ENCODE measurements around the gene TAGLN. TPM values are rescaled to one million over a fixed set of nuclear protein-coding genes. Genes with fewer than 3 reads are reported as not detected.

Gene TAGLN
- total and polyA plus RNA-seq, 2 experiments from 2014 or later = 1,454 to 2,613 TPM

GRCh38 chr11:117238221-117238620 lies 39.1 kb downstream of the TAGLN start:
- Histone ChIP-seq H3K27me3 (replicated peaks; ENCODE audit: insufficient read depth) (no peaks in the 10 kb centered on the region), H3K9me3 (ENCODE audit: low read depth) (no peaks in the 10 kb centered on the region), H3K27ac (peak overlapping the region; percentile 90), H3K4me2 (ENCODE audit: unreplicated experiment) (no peak overlapping the region), H3K9ac (no peak overlapping the region), H3K36me3 (ENCODE audit: low read depth) (peaks cover 8% of the 10 kb centered on the region; the same call in 1 of the 2 replicates), H3F3A (ENCODE audit: insufficient read depth) (peaks cover 24% of the 10 kb centered on the region), H4K20me1 (ENCODE audit: insufficient read depth) (no peaks in the 10 kb centered on the region), H2AFZ (no peak overlapping the region), H3K79me2 (ENCODE audit: insufficient read depth) (peaks cover 28% of the 10 kb centered on the region), H3K9me2 (ENCODE audit: insufficient read depth) (no peaks in the 10 kb centered on the region), H3K4me3 (no peak overlapping the region), H3K4me1 (ENCODE audit: insufficient read depth) (peaks cover 22% of the 10 kb centered on the region)
- no peak for DNase-seq
- TF ChIP-seq EZH2 (IDR thresholded peaks at IDR 0.05; ENCODE audit: insufficient read depth, poor library complexity, severe bottlenecking) (no peak), EZH2phosphoT487 (IDR thresholded peaks at IDR 0.05; ENCODE audit: insufficient read depth, low read depth) (no peak)
- WGBS, 2 experiments (ENCODE audit: low coverage in 1 of 2, low lambda C conversion rate in 2 of 2, missing lambda C conversion rate in 2 of 2) = 88 to 89% methylated on average over 5 of the region's 5 CpGs
- in situ Hi-C loops (cut with MboI) = no loop called here

GRCh38 chr11:117239295-117239694 lies 40.1 kb downstream of the TAGLN start:
- peak overlapping the region; percentile 67 for H3K9ac ChIP-seq

GRCh38 chr11:117248341-117248740 lies 49.2 kb downstream of the TAGLN start:
- H3K27me3 ChIP-seq (replicated peaks; ENCODE audit: insufficient read depth) = no peaks in the 10 kb centered on the region
- no peak overlapping the region for H3K4me2 ChIP-seq (ENCODE audit: unreplicated experiment)
- H3K79me2 ChIP-seq (ENCODE audit: insufficient read depth) = no peaks in the 10 kb centered on the region
- no peaks in the 10 kb centered on the region for H3F3A ChIP-seq (ENCODE audit: insufficient read depth)
- 99 to 100% methylated on average over 4 of the region's 4 CpGs for WGBS, 2 experiments (ENCODE audit: low coverage in 1 of 2, low lambda C conversion rate in 2 of 2, missing lambda C conversion rate in 2 of 2)
- DNase-seq = no peak
- no peak overlapping the region for H3K4me3 ChIP-seq
- H2AFZ ChIP-seq = no peak overlapping the region
- peaks cover 28% of the 10 kb centered on the region for H3K36me3 ChIP-seq (ENCODE audit: low read depth)
- H3K27ac ChIP-seq = no peak overlapping the region
- H4K20me1 ChIP-seq (ENCODE audit: insufficient read depth) = no peaks in the 10 kb centered on the region
- H3K4me1 ChIP-seq (ENCODE audit: insufficient read depth) = no peaks in the 10 kb centered on the region
- TF ChIP-seq EZH2 (IDR thresholded peaks at IDR 0.05; ENCODE audit: insufficient read depth, poor library complexity, severe bottlenecking) = no peak
- H3K9ac ChIP-seq = no peak overlapping the region
- in situ Hi-C loops (cut with MboI) = no loop called here
- no peaks in the 10 kb centered on the region for H3K9me2 ChIP-seq (ENCODE audit: insufficient read depth)
- H3K9me3 ChIP-seq (ENCODE audit: low read depth) = no peaks in the 10 kb centered on the region

More at GRCh38 chr11:117239295-117239694, 40.1 kb downstream of the TAGLN start:
- Histone ChIP-seq H3K27ac (peak overlapping the region; percentile 90), H3K4me3 (no peak overlapping the region), H3K4me1 (ENCODE audit: insufficient read depth) (peaks cover 13% of the 10 kb centered on the region), H3K4me2 (ENCODE audit: unreplicated experiment) (peak overlapping the region; percentile 62), H3K9me3 (ENCODE audit: low read depth) (no peaks in the 10 kb centered on the region), H3K9me2 (ENCODE audit: insufficient read depth) (no peaks in the 10 kb centered on the region), H3F3A (ENCODE audit: insufficient read depth) (peaks cover 24% of the 10 kb centered on the region), H2AFZ (no peak overlapping the region), H4K20me1 (ENCODE audit: insufficient read depth) (no peaks in the 10 kb centered on the region), H3K79me2 (ENCODE audit: insufficient read depth) (peaks cover 17% of the 10 kb centered on the region), H3K36me3 (ENCODE audit: low read depth) (peaks cover 8% of the 10 kb centered on the region; the same call in 1 of the 2 replicates), H3K27me3 (replicated peaks; ENCODE audit: insufficient read depth) (no peaks in the 10 kb centered on the region)
- 1 to 3% methylated on average over 6 of the region's 6 CpGs for WGBS, 2 experiments (ENCODE audit: low coverage in 1 of 2, low lambda C conversion rate in 2 of 2, missing lambda C conversion rate in 2 of 2)
- TF ChIP-seq EZH2 (IDR thresholded peaks at IDR 0.05; ENCODE audit: insufficient read depth, poor library complexity, severe bottlenecking) = no peak
- TF ChIP-seq EZH2phosphoT487 (IDR thresholded peaks at IDR 0.05; ENCODE audit: insufficient read depth, low read depth) = no peak
- DNase-seq = peak; percentile 97
- in situ Hi-C loops (cut with MboI) = no loop called here

GRCh38 chr11:117249571-117249970 lies 50.4 kb downstream of the TAGLN start:
- no peaks in the 10 kb centered on the region for H3K9me3 ChIP-seq (ENCODE audit: low read depth)
- H3K4me3 ChIP-seq = no peak overlapping the region
- no peaks in the 10 kb centered on the region for H4K20me1 ChIP-seq (ENCODE audit: insufficient read depth)
- no peaks in the 10 kb centered on the region for H3K9me2 ChIP-seq (ENCODE audit: insufficient read depth)
- no peaks in the 10 kb centered on the region for H3K4me1 ChIP-seq (ENCODE audit: insufficient read depth)
- H3K79me2 ChIP-seq (ENCODE audit: insufficient read depth) = no peaks in the 10 kb centered on the region
- no peaks in the 10 kb centered on the region for H3K27me3 ChIP-seq (replicated peaks; ENCODE audit: insufficient read depth)
- H3F3A ChIP-seq (ENCODE audit: insufficient read depth) = no peaks in the 10 kb centered on the region
- WGBS, 2 experiments (ENCODE audit: low coverage in 1 of 2, low lambda C conversion rate in 2 of 2, missing lambda C conversion rate in 2 of 2) = 96 to 97% methylated on average over 4 of the region's 4 CpGs
- no peak overlapping the region for H3K4me2 ChIP-seq (ENCODE audit: unreplicated experiment)
- H3K27ac ChIP-seq = no peak overlapping the region
- no peak for DNase-seq
- no peak overlapping the region for H2AFZ ChIP-seq
- no peak for TF ChIP-seq EZH2phosphoT487 (IDR thresholded peaks at IDR 0.05; ENCODE audit: insufficient read depth, low read depth)
- TF ChIP-seq EZH2 (IDR thresholded peaks at IDR 0.05; ENCODE audit: insufficient read depth, poor library complexity, severe bottlenecking) = no peak
- peaks cover 33% of the 10 kb centered on the region for H3K36me3 ChIP-seq (ENCODE audit: low read depth)
- in situ Hi-C loops (cut with MboI) = no loop called here
- no peak overlapping the region for H3K9ac ChIP-seq

- H3K9me3 ChIP-seq (ENCODE audit: low read depth) = no peaks in the 10 kb centered on the region
Measured at GRCh38 chr11:117251506-117251905, 52.3 kb downstream of the TAGLN start.

More at GRCh38 chr11:117251506-117251905, 52.3 kb downstream of the TAGLN start:
- no peaks in the 10 kb centered on the region for H3K27me3 ChIP-seq (replicated peaks; ENCODE audit: insufficient read depth)
- H3K36me3 ChIP-seq (ENCODE audit: low read depth) = peaks cover 21% of the 10 kb centered on the region
- H3K27ac ChIP-seq = no peak overlapping the region
- H3F3A ChIP-seq (ENCODE audit: insufficient read depth) = 0 out of 2 replicates have a peak, but pooled peaks cover 7% of the 10 kb centered on the region
- H3K9me2 ChIP-seq (ENCODE audit: insufficient read depth) = no peaks in the 10 kb centered on the region
- no peaks in the 10 kb centered on the region for H4K20me1 ChIP-seq (ENCODE audit: insufficient read depth)
- H3K4me3 ChIP-seq = no peak overlapping the region
- no peaks in the 10 kb centered on the region for H3K79me2 ChIP-seq (ENCODE audit: insufficient read depth)
- 88 to 90% methylated on average over 3 to 10 of the region's 10 CpGs for WGBS, 2 experiments (ENCODE audit: low coverage in 1 of 2, low lambda C conversion rate in 2 of 2, missing lambda C conversion rate in 2 of 2)
- no peak overlapping the region for H3K4me2 ChIP-seq (ENCODE audit: unreplicated experiment)
- H3K4me1 ChIP-seq (ENCODE audit: insufficient read depth) = 0 out of 2 replicates have a peak, but pooled peaks cover 5% of the 10 kb centered on the region
- in situ Hi-C loops (cut with MboI) = no loop called here
- TF ChIP-seq EZH2 (IDR thresholded peaks at IDR 0.05; ENCODE audit: insufficient read depth, poor library complexity, severe bottlenecking) = no peak
- TF ChIP-seq EZH2phosphoT487 (IDR thresholded peaks at IDR 0.05; ENCODE audit: insufficient read depth, low read depth) = no peak
- no peak for DNase-seq
- H2AFZ ChIP-seq = no peak overlapping the region
- no peak overlapping the region for H3K9ac ChIP-seq
